ENCODE measurements around the gene RRAGB.

RRAGB gene

DNA sequence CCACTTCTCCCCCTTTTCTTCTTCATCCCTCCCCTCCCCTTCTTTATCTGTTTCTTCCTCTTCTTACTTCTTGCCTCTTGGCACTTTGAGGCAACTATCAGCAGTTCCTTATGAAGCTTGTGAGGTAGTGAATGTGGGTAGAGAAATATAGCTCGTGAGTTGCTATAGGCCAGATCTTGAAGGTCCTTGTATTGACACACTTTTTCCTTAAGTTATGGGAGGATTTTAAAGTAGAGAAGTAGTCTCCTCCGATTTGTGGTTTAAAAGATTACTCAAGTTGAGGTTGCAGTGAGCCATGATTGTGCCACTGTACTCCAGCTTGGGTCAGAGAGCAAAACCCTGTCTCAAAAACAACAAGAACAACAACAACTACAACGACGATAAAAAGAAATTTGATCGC is 3.4 kb upstream of the RRAGB start:
- Histone ChIP-seq H3K4me1 (ENCODE audit: control insufficient read depth in 2 of 2, insufficient read depth in 1 of 2, low read depth in 1 of 2, low read length in 2 of 2) (no peaks in the 10 kb centered on the region), H3K4ac (ENCODE audit: low read length) (no peak overlapping the region), H3K14ac (ENCODE audit: low read length) (no peak overlapping the region), H3K4me2 (ENCODE audit: insufficient read depth, low read length, poor library complexity, severe bottlenecking) (no peak overlapping the region), H3K79me1 (ENCODE audit: low read depth, low read length) (no peaks in the 10 kb centered on the region), H3K27ac (replicated peaks; ENCODE audit: low read length) (no peak overlapping the region), H2BK120ac (ENCODE audit: low read depth, low read length) (no peak overlapping the region), H3K9me3 (replicated peaks in 1 of 2; ENCODE audit: control insufficient read depth in 2 of 2, insufficient read depth in 1 of 2, low read depth in 1 of 2, low read length in 2 of 2) (peaks cover 0 to 5% of the 10 kb centered on the region in 2 donors), H2BK5ac (ENCODE audit: low read length) (no peak overlapping the region), H4K8ac (ENCODE audit: low read depth, low read length) (no peak overlapping the region), H3K27me3 (ENCODE audit: control insufficient read depth in 3 of 3, insufficient read depth in 3 of 3, low read depth in 1 of 3, low read length in 3 of 3) (no peaks in the 10 kb centered on the region), H2BK12ac (ENCODE audit: low read length) (no peak overlapping the region), H2AK5ac (ENCODE audit: low read depth, low read length) (no peak overlapping the region), H3K18ac (ENCODE audit: low read length) (no peak overlapping the region), H3K23ac (ENCODE audit: low read depth, low read length, poor library complexity) (no peak overlapping the region), H3K9ac (ENCODE audit: low read depth, low read length, poor library complexity) (no peak overlapping the region), H2AFZ (ENCODE audit: low read length) (no peak overlapping the region), H3K36me3 (replicated peaks in 1 of 2; ENCODE audit: control insufficient read depth in 2 of 2, insufficient read depth in 2 of 2, low read length in 2 of 2) (no peaks in the 10 kb centered on the region), H3K4me3 (ENCODE audit: low read length in 2 of 2) (no peak overlapping the region), H4K91ac (ENCODE audit: low read depth, low read length, poor library complexity) (no peak overlapping the region), H2BK15ac (ENCODE audit: low read length) (no peak overlapping the region)
- WGBS, 2 donors (ENCODE audit: extremely low coverage in 2 of 2, insufficient read length in 2 of 2, insufficient replicate concordance in 1 of 2) = no CpG with 5 or more reads among the region's 5 CpGs
- no peak for DNase-seq (ENCODE audit: low spot score)

DNA sequence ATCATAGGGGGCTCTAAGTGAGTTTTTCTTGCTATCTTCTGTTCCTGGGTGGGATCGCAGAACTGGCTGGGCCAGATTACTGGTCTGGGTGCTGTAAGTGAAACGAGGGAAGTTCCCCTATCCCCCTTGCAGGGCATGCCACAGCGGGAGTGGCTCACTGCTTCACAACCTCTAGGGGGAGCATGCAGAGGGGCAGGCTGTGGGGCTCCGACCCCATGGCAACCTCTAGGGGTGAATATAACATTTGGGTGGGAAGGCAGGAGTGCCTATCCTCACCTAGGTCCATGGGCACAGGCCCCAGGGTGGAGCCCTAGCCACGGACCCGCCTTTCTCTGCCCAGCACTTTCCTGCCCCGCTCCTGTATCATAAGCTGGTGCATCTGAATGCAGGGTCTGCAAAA is 1.7 kb upstream of the RRAGB start:
- H2BK120ac ChIP-seq (ENCODE audit: low read depth, low read length) = no peak overlapping the region
- no peak overlapping the region for H3K14ac ChIP-seq (ENCODE audit: low read length)
- no peaks in the 10 kb centered on the region for H3K4me1 ChIP-seq (ENCODE audit: control insufficient read depth in 2 of 2, insufficient read depth in 1 of 2, low read depth in 1 of 2, low read length in 2 of 2)
- H3K9me3 ChIP-seq (replicated peaks in 1 of 2; ENCODE audit: control insufficient read depth in 2 of 2, insufficient read depth in 1 of 2, low read depth in 1 of 2, low read length in 2 of 2) = no peaks in the 10 kb centered on the region
- no peaks in the 10 kb centered on the region for H3K27me3 ChIP-seq (ENCODE audit: control insufficient read depth in 3 of 3, insufficient read depth in 3 of 3, low read depth in 1 of 3, low read length in 3 of 3)
- no peak overlapping the region for H3K27ac ChIP-seq (replicated peaks; ENCODE audit: low read length)
- no peak overlapping the region for H3K18ac ChIP-seq (ENCODE audit: low read length)
- no peak overlapping the region for H2BK12ac ChIP-seq (ENCODE audit: low read length)
- H4K91ac ChIP-seq (ENCODE audit: low read depth, low read length, poor library complexity) = no peak overlapping the region
- peaks cover 0 to 5% of the 10 kb centered on the region in 2 donors for H3K36me3 ChIP-seq (replicated peaks in 1 of 2; ENCODE audit: control insufficient read depth in 2 of 2, insufficient read depth in 2 of 2, low read length in 2 of 2)
- no peak overlapping the region for H2BK15ac ChIP-seq (ENCODE audit: low read length)
- no peak overlapping the region for H2AFZ ChIP-seq (ENCODE audit: low read length)
- H3K79me1 ChIP-seq (ENCODE audit: low read depth, low read length) = no peaks in the 10 kb centered on the region
- no CpG with 5 or more reads among the region's 7 CpGs for WGBS, 2 donors (ENCODE audit: extremely low coverage in 2 of 2, insufficient read length in 2 of 2, insufficient replicate concordance in 1 of 2)
- no peak for DNase-seq (ENCODE audit: low spot score)
- H2AK5ac ChIP-seq (ENCODE audit: low read depth, low read length) = no peak overlapping the region
- no peak overlapping the region for H4K8ac ChIP-seq (ENCODE audit: low read depth, low read length)
- H3K23ac ChIP-seq (ENCODE audit: low read depth, low read length, poor library complexity) = no peak overlapping the region
- no peak overlapping the region for H3K4me2 ChIP-seq (ENCODE audit: insufficient read depth, low read length, poor library complexity, severe bottlenecking)
- no peak overlapping the region for H3K9ac ChIP-seq (ENCODE audit: low read depth, low read length, poor library complexity)
- H3K4me3 ChIP-seq (ENCODE audit: low read length in 2 of 2) = no peak overlapping the region
- H2BK5ac ChIP-seq (ENCODE audit: low read length) = no peak overlapping the region
- H3K4ac ChIP-seq (ENCODE audit: low read length) = no peak overlapping the region

DNA sequence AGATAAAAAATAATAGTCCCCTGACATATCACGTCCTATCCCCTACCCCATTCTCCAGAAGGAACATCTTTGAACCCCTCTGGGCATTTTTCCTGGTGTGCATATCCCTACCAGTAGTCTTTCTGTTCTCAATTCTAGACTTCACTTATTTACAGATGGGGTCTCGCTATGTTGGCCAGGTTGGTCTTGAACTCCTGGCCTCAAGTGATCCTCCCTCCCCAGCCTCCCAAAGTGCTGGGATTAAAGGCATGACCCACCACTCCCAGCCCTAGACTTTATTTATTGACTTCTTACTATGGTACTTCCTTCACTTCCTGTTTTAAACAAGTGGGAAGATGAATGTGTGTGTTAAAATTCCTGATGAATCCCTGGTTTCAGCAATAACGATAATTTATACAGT is 612 bp upstream of the RRAGB start:
- no peak overlapping the region for H2BK120ac ChIP-seq (ENCODE audit: low read depth, low read length)
- H3K9ac ChIP-seq (ENCODE audit: low read depth, low read length, poor library complexity) = no peak overlapping the region
- no peak overlapping the region for H2AK5ac ChIP-seq (ENCODE audit: low read depth, low read length)
- no peak overlapping the region for H2BK12ac ChIP-seq (ENCODE audit: low read length)
- no peak overlapping the region for H3K4me3 ChIP-seq (ENCODE audit: low read length in 2 of 2)
- no peak overlapping the region for H3K23ac ChIP-seq (ENCODE audit: low read depth, low read length, poor library complexity)
- H2AFZ ChIP-seq (ENCODE audit: low read length) = peak overlapping the region; percentile 36
- peak overlapping the region; percentile 11 for H3K4me2 ChIP-seq (ENCODE audit: insufficient read depth, low read length, poor library complexity, severe bottlenecking)
- H2BK15ac ChIP-seq (ENCODE audit: low read length) = no peak overlapping the region
- no peaks in the 10 kb centered on the region for H3K4me1 ChIP-seq (ENCODE audit: control insufficient read depth in 2 of 2, insufficient read depth in 1 of 2, low read depth in 1 of 2, low read length in 2 of 2)
- no peak overlapping the region for H4K8ac ChIP-seq (ENCODE audit: low read depth, low read length)
- no peaks in the 10 kb centered on the region for H3K27me3 ChIP-seq (ENCODE audit: control insufficient read depth in 3 of 3, insufficient read depth in 3 of 3, low read depth in 1 of 3, low read length in 3 of 3)
- H3K9me3 ChIP-seq (replicated peaks in 1 of 2; ENCODE audit: control insufficient read depth in 2 of 2, insufficient read depth in 1 of 2, low read depth in 1 of 2, low read length in 2 of 2) = no peaks in the 10 kb centered on the region
- no peak for DNase-seq (ENCODE audit: low spot score)
- no peak overlapping the region for H3K18ac ChIP-seq (ENCODE audit: low read length)
- no peak overlapping the region for H3K4ac ChIP-seq (ENCODE audit: low read length)
- WGBS, 2 donors (ENCODE audit: extremely low coverage in 2 of 2, insufficient read length in 2 of 2, insufficient replicate concordance in 1 of 2) = no CpG with 5 or more reads among the region's 3 CpGs
- H3K36me3 ChIP-seq (replicated peaks in 1 of 2; ENCODE audit: control insufficient read depth in 2 of 2, insufficient read depth in 2 of 2, low read length in 2 of 2) = peaks cover 0 to 5% of the 10 kb centered on the region in 2 donors
- H3K79me1 ChIP-seq (ENCODE audit: low read depth, low read length) = no peaks in the 10 kb centered on the region
- no peak overlapping the region for H2BK5ac ChIP-seq (ENCODE audit: low read length)
- no peak overlapping the region for H4K91ac ChIP-seq (ENCODE audit: low read depth, low read length, poor library complexity)
- no peak overlapping the region for H3K27ac ChIP-seq (replicated peaks; ENCODE audit: low read length)
- H3K14ac ChIP-seq (ENCODE audit: low read length) = no peak overlapping the region

DNA sequence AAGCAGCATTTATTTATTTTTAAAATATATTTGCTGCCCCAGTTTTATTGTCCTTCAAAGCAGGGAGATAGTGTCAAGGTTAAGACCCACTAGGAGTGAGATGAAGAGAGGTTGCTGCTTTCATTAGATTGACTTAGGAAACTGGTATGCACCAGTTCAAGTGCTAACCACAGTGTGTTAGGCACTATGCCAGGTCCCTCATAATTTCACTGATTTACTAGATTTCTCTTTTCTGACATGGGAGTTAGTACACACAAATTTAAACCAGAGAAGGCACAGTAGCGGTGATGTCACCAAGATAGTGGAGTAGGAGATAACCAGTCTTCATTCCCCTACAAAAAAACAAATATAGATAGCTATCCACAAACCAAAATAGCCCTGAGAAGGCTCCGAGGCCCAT is 14.3 kb downstream of the RRAGB start:
- Histone ChIP-seq H2BK15ac (ENCODE audit: low read length) (no peak overlapping the region), H3K79me1 (ENCODE audit: low read depth, low read length) (no peaks in the 10 kb centered on the region), H2BK12ac (ENCODE audit: low read length) (no peak overlapping the region), H3K27me3 (ENCODE audit: control insufficient read depth in 3 of 3, insufficient read depth in 3 of 3, low read depth in 1 of 3, low read length in 3 of 3) (no peaks in the 10 kb centered on the region), H2BK5ac (ENCODE audit: low read length) (no peak overlapping the region), H3K4me2 (ENCODE audit: insufficient read depth, low read length, poor library complexity, severe bottlenecking) (no peak overlapping the region), H3K36me3 (replicated peaks in 1 of 2; ENCODE audit: control insufficient read depth in 2 of 2, insufficient read depth in 2 of 2, low read length in 2 of 2) (peaks cover 3 to 6% of the 10 kb centered on the region in 2 donors), H3K23ac (ENCODE audit: low read depth, low read length, poor library complexity) (no peak overlapping the region), H3K18ac (ENCODE audit: low read length) (no peak overlapping the region), H3K4me3 (ENCODE audit: low read length in 2 of 2) (no peak overlapping the region), H2BK120ac (ENCODE audit: low read depth, low read length) (no peak overlapping the region), H3K27ac (replicated peaks; ENCODE audit: low read length) (no peak overlapping the region), H4K8ac (ENCODE audit: low read depth, low read length) (no peak overlapping the region), H3K14ac (ENCODE audit: low read length) (no peak overlapping the region), H4K91ac (ENCODE audit: low read depth, low read length, poor library complexity) (no peak overlapping the region), H3K9ac (ENCODE audit: low read depth, low read length, poor library complexity) (no peak overlapping the region), H3K4me1 (ENCODE audit: control insufficient read depth in 2 of 2, insufficient read depth in 1 of 2, low read depth in 1 of 2, low read length in 2 of 2) (no peaks in the 10 kb centered on the region), H2AK5ac (ENCODE audit: low read depth, low read length) (no peak overlapping the region), H2AFZ (ENCODE audit: low read length) (no peak overlapping the region), H3K9me3 (replicated peaks in 1 of 2; ENCODE audit: control insufficient read depth in 2 of 2, insufficient read depth in 1 of 2, low read depth in 1 of 2, low read length in 2 of 2) (no peaks in the 10 kb centered on the region), H3K4ac (ENCODE audit: low read length) (no peak overlapping the region)
- DNase-seq (ENCODE audit: low spot score) = no peak
- WGBS, 2 donors (ENCODE audit: extremely low coverage in 2 of 2, insufficient read length in 2 of 2, insufficient replicate concordance in 1 of 2) = no CpG with 5 or more reads among the region's 2 CpGs

Measured in neuronal stem cell (in vitro differentiated cells).